ENCODE results near the gene CCNJL. TPM values are rescaled to one million over a fixed set of nuclear protein-coding genes. Genes with fewer than 3 reads are reported as not detected.

The CCNJL gene
- total RNA-seq, 1 donor from 2014 or later = 9.4 TPM

GRCh38 chr5:160271396-160271795, 41.0 kb downstream of the CCNJL start:
- peaks cover 48% of the 10 kb centered on the region for H3K4me1 Mint-ChIP-seq

GRCh38 chr5:160270704-160271103, 41.7 kb downstream of the CCNJL start:
- Mint-ChIP-seq H3K9me3 (no peaks in the 10 kb centered on the region), H3K4me3 (peak overlapping the region; percentile 49), H3K36me3 (peaks cover 18% of the 10 kb centered on the region), H3K27ac (no peak overlapping the region), H3K4me1 (peaks cover 55% of the 10 kb centered on the region), H3K27me3 (ENCODE audit: insufficient read depth, low read depth) (peaks cover 5% of the 10 kb centered on the region)
- Histone ChIP-seq H3K27me3 (no peaks in the 10 kb centered on the region), H3K4me3 (no peak overlapping the region), H3F3A (ENCODE audit: low read depth) (peaks cover 32% of the 10 kb centered on the region), H3K36me3 (no peaks in the 10 kb centered on the region), H3K9ac (no peak overlapping the region), H3K27ac (no peak overlapping the region), H3K79me2 (ENCODE audit: low read depth) (no peaks in the 10 kb centered on the region), H2AFZ (replicated peaks) (no peak overlapping the region), H4K20me1 (ENCODE audit: low read depth) (peaks cover 23% of the 10 kb centered on the region), H3K4me2 (peak overlapping the region; percentile 60), H3K4me1 (peaks cover 44% of the 10 kb centered on the region), H3K9me3 (ENCODE audit: low read depth) (no peaks in the 10 kb centered on the region)
- no peak for TF ChIP-seq EZH2phosphoT487 (IDR thresholded peaks at IDR 0.05)
- no peak for TF ChIP-seq CTCF (IDR thresholded peaks at IDR 0.05)
- no peak for TF ChIP-seq EZH2 (IDR thresholded peaks at IDR 0.05)
- no peak for DNase-seq (ENCODE audit: low spot score)

More at GRCh38 chr5:160271396-160271795, 41.0 kb downstream of the CCNJL start:
- H3K27ac ChIP-seq = peak overlapping the region; percentile 53
- no peak overlapping the region for H3K9ac ChIP-seq
- H3K9me3 ChIP-seq (ENCODE audit: low read depth) = no peaks in the 10 kb centered on the region
- peaks cover 22% of the 10 kb centered on the region for H3K36me3 Mint-ChIP-seq
- H3K4me2 ChIP-seq = peak overlapping the region; percentile 60
- H3K27ac Mint-ChIP-seq = peak overlapping the region; percentile 93
- H3F3A ChIP-seq (ENCODE audit: low read depth) = peaks cover 26% of the 10 kb centered on the region
- H3K4me3 ChIP-seq = no peak overlapping the region
- peaks cover 37% of the 10 kb centered on the region for H3K4me1 ChIP-seq
- H4K20me1 ChIP-seq (ENCODE audit: low read depth) = peaks cover 17% of the 10 kb centered on the region
- no peaks in the 10 kb centered on the region for H3K36me3 ChIP-seq
- H3K9me3 Mint-ChIP-seq = no peaks in the 10 kb centered on the region
- H3K4me3 Mint-ChIP-seq = peak overlapping the region; percentile 61
- no peak overlapping the region for H2AFZ ChIP-seq (replicated peaks)
- TF ChIP-seq EZH2 (IDR thresholded peaks at IDR 0.05) (no peak), CTCF (IDR thresholded peaks at IDR 0.05) (no peak), EZH2phosphoT487 (IDR thresholded peaks at IDR 0.05) (no peak)
- peak; percentile 42 for DNase-seq (ENCODE audit: low spot score)
- H3K79me2 ChIP-seq (ENCODE audit: low read depth) = no peaks in the 10 kb centered on the region
- no peaks in the 10 kb centered on the region for H3K27me3 ChIP-seq
- H3K27me3 Mint-ChIP-seq (ENCODE audit: insufficient read depth, low read depth) = peaks cover 5% of the 10 kb centered on the region

- no peak overlapping the region for H3K9ac ChIP-seq
- peaks cover 32% of the 10 kb centered on the region for H3F3A ChIP-seq (ENCODE audit: low read depth)
- peaks cover 5% of the 10 kb centered on the region for H3K27me3 Mint-ChIP-seq (ENCODE audit: insufficient read depth, low read depth)
- no peak for DNase-seq (ENCODE audit: low spot score)
- peaks cover 64% of the 10 kb centered on the region for H3K4me1 Mint-ChIP-seq
- no peak overlapping the region for H3K4me2 ChIP-seq
- H3K27me3 ChIP-seq = no peaks in the 10 kb centered on the region
- H4K20me1 ChIP-seq (ENCODE audit: low read depth) = peaks cover 23% of the 10 kb centered on the region
- H3K4me3 Mint-ChIP-seq = no peak overlapping the region
- no peak overlapping the region for H3K27ac Mint-ChIP-seq
- peaks cover 50% of the 10 kb centered on the region for H3K4me1 ChIP-seq
- H3K27ac ChIP-seq = no peak overlapping the region
- no peaks in the 10 kb centered on the region for H3K36me3 ChIP-seq
- H3K79me2 ChIP-seq (ENCODE audit: low read depth) = no peaks in the 10 kb centered on the region
- no peak for TF ChIP-seq CTCF (IDR thresholded peaks at IDR 0.05)
- peaks cover 12% of the 10 kb centered on the region for H3K36me3 Mint-ChIP-seq
- H3K9me3 ChIP-seq (ENCODE audit: low read depth) = no peaks in the 10 kb centered on the region
- no peak overlapping the region for H2AFZ ChIP-seq (replicated peaks)
- H3K9me3 Mint-ChIP-seq = no peaks in the 10 kb centered on the region
- H3K4me3 ChIP-seq = no peak overlapping the region
Observed at GRCh38 chr5:160269017-160269416, 43.3 kb downstream of the CCNJL start.
